CD4-positive, alpha-beta T cell treated with Interleukin-15 for 4 hours (primary cell): ENCODE results near the gene FAM236B.
"Not testable (repeated sequence)": the region's sequence is repeated elsewhere in the genome, so short reads cannot be mapped to it uniquely, and the experiment has no call there.

ENCODE experiments used
- DNase-seq: peaks from one replicate; pipeline ENCODE4 v3.0.0-alpha.2; 2020; ENCODE audit warnings: low spot score

Gene FAM236B

DNA sequence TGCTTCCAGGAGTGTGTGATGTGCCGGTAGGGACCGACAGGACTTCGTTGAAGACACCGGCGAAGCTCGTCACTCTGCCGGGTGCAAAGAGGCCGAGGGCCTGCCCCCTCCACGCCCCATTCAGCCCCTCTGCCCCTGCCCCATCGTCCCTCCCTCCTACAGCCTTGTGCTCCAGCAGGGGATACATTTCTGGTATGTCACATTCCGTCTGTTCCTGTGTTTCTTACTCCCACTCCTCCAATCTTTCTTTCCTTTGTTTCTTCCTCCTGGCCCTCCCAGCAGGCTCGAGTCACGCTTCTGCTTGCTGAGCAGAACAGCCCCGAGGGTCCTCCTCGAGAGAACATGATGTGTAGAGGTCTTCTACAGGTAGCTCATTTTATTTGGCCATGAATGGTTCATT is at the start of gene FAM236B:
Gene FAM236B (minus strand): TSS at position 101 of the 400 bp plus-strand sequence. CDS start 100 bp downstream, at position 1.
- not testable (repeated sequence) for DNase-seq

DNA sequence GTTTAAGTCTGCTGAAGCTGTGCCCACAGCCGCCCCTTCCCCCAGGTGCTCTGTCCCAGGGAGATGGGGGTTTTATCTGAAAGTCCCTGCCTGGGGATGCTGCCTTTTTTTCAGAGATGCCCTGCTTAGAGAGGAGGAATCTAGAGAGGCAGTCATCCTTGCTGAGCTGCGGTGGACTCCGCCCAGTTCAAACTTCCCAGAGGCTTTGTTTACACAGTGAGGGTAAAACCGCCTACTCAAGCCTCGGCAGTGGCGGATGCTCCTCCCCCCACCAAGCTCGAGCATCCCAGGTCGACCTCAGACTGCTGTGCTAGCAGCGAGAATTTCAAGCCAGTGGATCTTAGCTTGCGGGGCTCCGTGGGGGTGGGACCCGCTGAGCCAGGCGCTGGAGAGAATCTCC is 48.2 kb upstream of the FAM236B start:
- not testable (repeated sequence) for DNase-seq

DNA sequence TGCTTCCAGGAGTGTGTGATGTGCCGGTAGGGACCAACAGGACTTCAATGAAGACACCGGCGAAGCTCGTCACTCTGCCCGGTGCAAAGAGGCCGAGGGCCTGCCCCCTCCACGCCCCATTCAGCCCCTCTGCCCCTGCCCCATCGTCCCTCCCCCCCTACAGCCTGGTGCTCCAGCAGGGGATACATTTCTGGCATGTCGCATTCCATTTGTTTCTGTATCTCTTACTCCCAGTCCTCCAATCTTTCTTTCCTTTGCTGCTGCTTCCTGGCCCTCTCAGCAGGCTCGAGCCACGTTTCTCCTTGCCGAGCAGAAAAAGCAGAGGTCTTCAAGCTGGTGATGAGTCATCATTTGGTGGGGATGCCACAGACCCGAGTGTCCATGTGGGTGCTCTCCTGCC is 25.6 kb upstream of the FAM236B start, which contains the start of gene FAM236D:
Gene FAM236D (minus strand): TSS at position 101 of the 400 bp plus-strand sequence. CDS start 100 bp downstream, at position 1.
- not testable (repeated sequence) for DNase-seq

DNA sequence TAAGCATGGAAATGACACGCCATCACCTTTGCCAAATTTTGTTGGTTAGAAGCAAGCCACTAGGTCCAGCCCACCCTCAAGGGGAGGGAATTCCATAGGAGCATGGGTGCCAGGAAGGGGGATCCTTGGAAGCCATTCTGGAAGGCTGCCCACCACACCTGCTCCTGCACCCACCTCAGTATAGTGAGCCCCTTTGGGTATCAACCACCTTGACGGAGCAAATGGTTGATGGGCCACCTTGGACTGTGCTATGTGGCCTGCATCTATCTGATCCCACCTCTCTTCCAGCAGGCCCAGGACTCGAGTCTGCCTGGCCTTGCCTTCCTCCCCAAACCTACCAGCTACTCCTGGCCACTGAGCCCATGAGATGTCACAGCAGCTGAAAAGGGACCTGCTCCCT is 7.9 kb upstream of the FAM236B start:
- not testable (repeated sequence) for DNase-seq

DNA sequence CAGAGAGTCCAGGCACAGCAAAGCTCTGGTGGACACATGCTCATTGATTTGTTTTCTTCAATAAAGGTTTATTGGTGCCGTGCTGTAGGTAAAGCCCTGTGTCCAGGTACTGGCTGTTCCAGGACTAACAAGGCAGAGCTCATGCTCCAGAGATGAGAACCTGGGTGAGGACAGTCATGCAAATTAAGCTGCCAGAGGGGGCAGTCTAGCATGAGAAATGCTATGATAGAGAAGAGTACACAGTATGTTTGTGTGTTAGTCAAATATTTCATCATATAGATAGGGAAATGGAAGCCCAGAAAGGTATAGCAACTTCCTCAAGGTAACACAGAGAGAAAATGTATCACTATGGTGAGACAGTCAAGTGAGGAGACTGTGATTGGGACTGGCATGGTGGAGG is 5.7 kb upstream of the FAM236B start:
- DNase-seq: not testable (repeated sequence)

DNA sequence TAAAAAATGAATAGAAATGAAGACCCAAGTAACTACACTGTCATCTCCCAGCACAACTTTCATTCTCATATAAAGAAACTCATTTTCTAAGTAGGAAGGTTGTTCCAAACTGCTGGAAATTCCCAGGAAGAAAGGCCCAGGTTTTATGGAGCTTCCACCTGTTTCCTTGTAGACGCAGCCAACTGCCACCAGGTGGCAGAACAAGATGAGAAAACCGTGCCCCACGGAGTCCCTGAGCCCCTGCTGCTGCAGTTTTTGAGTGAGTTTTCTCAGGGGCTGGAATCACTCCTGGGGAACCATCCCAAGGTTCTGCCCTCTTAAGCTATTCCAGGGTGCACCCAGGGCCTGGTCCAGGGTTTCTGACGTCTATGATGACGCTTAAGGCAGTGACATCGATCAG is 1.5 kb upstream of the FAM236B start:
- DNase-seq: not testable (repeated sequence)

DNA sequence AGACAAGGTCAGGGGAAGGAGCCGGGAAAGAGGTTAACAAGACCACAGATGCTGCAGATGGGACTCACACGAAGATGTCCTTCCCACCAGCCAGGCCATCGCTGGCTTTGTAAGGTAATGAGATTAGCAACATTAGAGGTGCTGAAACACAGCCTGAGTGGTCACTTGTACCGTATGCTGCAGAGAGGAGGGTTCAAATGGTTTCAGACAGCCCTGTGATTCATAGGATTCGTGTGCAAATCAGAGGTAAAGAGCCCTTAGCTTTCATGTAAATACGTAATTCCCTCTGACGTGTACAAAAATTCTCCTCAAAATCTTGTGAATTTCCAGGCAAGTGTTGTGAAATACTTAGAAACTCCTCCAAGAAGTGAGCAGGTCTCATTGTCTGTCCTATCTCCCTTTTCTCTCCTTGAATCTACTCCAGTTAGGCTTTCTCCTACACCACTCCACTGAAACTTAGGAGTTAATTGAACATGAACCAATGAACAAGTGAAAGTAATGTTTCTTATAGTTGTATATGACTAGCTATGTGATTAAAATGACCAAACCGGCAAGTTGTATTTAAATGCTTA is 991 bp upstream of the FAM236B start:
- DNase-seq: not testable (repeated sequence)

DNA sequence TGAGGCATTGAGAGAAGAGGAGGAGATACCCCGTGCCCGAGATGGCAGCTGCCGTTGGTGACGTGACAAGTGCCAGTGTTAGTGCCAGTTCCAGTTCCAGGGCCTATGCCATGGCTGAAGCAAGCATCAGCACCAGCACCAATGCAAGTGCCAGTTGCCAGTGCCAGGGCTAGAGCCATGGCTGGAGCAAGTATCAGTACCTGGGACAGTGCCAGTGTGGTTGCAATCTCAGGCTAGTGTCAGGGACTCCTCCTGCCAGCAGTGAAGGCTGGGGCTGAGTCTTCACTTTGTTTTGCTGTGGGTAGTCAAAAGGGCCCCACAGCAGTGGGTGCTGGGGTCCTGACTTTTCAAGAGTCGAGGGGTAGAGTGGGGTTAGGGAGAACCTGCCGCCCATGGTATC is 4.3 kb downstream of the FAM236B start:
- not testable (repeated sequence) for DNase-seq

DNA sequence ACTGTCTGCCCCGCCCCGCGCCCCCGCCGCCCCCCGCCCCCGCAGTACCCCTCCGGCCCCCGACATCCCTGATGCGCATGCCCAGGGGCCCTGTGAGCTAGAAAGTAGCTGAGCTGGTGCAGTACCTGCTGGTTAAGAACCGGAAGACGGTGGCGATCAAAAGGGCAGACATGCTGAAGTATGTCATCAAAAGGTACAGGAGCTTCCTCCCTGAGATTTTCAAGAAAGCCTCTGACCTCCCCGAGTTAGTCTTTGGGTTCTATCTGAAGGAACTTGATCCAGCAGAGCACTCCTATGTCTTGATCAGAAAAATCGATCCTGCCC is 5.0 kb downstream of the FAM236B start:
- DNase-seq: not testable (repeated sequence)

DNA sequence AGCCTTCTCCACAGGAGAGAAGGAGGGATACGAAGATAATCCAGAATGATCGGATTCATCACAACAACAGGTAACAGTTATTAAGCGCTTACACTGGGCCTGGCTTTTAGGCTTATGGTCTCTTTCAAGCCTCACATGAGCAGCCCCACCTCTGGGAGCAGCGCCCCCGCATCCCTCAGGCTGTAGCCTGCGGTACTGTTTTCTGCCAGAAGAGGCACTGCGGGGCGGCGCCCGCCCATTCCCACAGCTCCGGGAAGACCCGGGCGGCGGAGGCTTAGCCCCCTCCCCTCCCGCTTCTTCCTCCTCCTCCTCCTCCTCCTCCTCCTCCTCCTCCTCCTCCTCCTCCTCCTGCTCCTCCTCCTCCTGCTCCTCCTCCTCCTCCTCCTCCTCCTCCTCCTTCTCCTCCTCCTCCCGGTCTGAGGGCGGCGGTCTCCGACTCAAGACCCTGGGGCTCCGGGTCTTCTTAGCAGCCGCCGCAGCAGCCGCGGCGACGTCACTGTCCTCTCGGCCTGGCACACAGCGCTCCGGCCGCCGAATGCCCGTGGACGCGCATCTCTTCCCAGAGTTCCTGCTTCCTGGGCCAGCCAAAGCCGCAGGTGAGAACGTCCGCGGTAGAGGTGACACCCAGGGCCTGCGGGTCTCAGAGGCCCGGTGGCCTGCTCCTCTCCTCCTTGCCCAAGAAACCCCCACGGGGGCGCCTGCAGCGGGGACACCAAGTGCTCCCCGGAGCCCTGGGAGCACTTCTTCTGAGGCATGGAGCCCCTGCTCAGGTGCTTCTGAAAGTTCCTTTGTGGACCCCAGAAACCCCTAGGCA is 5.6 kb downstream of the FAM236B start, which contains the start of gene DMRTC1B:
Gene DMRTC1B (plus strand): TSS at position 238 of the 814 bp plus-strand sequence. CDS start 68,246 bp downstream, outside the sequence.
- not testable (repeated sequence) for DNase-seq

DNA sequence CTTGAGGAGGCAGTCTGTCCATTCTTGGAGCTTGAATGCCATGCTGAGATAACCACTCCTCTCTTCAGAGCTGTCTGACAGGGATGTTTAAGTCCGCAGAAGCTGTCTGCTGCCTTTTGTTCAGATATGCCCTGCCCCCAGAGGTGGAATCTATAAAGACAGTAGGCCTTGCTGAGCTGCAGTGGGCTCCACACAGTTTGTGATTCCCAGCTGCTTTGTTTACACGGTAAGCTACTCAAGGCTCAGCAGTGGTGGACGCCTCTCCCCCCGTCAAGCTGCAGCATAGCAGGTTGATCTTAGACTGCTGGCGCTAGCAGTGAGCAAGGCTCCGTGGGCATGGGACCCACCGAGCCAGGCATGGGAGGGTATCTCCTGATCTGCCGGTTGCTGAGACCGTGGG is 22.0 kb downstream of the FAM236B start:
- DNase-seq: not testable (repeated sequence)

DNA sequence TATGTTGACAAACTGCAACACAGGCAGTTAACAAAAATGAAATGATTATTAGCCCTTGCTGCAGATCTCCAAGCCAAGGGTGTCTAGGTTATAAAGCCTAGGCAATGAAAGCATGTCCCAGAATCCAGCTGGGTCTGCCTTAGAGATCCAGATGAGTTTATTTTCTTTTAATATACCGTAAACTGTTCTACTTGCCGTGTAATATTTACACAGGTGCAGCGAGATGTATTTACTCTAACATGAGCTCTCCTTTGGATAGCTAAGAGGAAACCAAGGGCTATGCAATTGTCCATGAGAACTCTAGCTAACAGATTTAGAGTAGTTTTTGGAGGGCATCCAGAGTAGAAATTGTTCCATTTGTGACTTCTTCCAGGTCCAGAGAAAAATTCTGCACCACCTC is 33.9 kb downstream of the FAM236B start:
- not testable (repeated sequence) for DNase-seq

DNA sequence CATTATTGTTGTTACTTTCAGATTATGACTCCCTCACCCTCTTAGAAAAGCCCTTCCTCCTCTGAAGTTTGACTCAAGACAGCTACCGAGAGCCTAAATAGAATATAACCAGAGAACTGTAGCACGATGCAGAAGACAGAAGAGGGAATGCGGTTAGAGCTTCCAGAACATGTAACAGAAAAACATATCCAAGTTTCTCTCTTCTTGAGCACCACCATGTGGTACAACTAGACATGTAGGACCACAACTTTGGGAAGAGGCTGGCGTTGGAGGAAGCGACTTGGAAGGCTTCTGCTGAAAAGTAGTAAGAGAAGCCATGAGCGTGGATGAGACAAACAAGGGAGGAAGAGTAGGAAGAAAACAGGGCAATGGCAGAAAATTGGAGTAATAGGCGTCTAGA is 36.9 kb downstream of the FAM236B start:
- not testable (repeated sequence) for DNase-seq

DNA sequence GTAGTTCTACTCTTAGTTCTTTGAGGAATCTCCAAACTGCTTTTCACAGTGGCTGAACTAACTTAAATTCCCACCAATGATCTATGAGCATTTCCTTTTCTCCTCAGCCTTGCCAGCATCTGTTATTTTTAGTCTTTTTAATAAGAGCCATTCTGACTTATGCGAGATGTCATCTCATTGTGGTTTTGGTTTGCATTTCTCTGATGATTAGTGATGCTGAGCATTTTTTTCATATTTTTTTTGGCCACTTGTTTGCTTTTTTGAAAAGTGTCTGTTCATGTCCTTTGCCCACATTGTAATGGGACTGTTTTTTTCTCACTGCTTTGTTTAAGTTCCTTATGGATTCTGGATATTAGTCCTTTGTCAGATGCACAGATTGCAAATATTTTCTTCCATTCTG is 46.9 kb downstream of the FAM236B start:
- DNase-seq: no peak

DNA sequence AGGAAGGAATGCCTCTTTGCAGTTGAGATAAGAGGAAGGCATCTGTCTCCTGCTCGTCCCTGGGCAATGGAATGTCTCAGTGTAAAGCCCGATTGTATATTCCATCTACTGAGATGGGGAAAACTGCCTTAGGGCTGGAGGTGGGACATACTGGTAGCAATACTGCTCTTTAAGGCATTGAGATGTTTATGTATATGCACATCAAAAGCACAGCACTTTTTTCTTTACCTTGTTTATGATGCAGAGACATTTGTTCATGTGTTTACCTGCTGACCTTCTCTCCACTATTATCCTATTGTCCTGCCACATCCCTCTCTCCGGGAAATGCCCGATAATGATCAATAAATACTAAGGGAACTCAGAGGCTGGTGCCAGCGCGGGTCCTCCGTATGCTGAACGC is 48.8 kb downstream of the FAM236B start:
- not testable (repeated sequence) for DNase-seq
